ENCODE data around the gene SMIM3. TPM values are rescaled to one million over a fixed set of nuclear protein-coding genes. Genes with fewer than 3 reads are reported as not detected.
"Not testable (repeated sequence)": the region's sequence is repeated elsewhere in the genome, so short reads cannot be mapped to it uniquely, and the experiment has no call there.

SMIM3 gene
- total and polyA plus RNA-seq, 2 donors: 10.2 to 37.1 TPM

DNA sequence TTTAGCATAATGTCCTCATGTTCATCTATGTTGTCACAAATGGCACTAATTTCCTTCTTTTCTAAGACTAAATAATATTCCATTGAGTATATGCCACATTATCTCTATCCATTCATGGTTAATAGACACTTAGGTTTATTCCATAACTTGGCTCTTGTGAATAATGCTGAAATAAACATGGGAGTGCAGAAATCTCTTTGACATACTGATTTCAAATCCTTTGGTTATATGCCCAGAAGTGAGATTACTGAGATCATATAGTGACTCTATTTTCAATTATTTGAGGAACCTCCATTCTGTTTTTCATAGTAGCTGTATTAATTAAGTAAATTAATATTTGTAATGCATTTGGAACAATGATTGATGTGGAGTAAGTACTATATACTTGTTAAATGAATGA, 13.0 kb downstream of the SMIM3 start:
- Histone ChIP-seq H3K27ac (ENCODE audit: low read depth) (no peak overlapping the region), H3K4me1 (ENCODE audit: insufficient read depth) (peaks cover 2% of the 10 kb centered on the region), H3K36me3 (ENCODE audit: insufficient read depth) (no peaks in the 10 kb centered on the region), H3K4me3 (ENCODE audit: low read depth, low read length) (no peak overlapping the region)
- DNase-seq (ENCODE audit: extremely low spot score): no peak

DNA sequence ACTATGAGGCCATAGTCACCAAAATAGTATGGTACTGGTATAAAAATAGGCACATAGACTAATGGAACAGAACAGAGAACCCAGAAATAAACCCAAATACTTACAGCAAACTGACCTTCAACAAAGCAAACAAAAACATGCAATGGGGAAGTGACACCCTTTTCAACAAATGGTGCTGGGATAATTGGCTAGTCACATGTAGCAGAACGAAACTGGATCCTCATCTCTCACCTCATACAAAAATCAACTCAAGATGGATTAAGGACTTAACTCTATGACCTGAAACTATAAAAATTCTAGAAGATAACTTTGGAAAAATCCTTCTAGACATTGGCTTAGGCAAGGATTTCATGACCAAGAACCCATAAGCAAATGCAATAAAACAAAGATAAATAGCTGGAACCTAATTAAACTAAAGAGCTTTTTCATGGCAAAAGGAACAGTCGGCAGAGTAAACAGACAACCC, 14.9 kb downstream of the SMIM3 start:
- not testable (repeated sequence) for H3K27ac ChIP-seq (ENCODE audit: low read depth); H3K36me3 ChIP-seq (ENCODE audit: insufficient read depth); H3K4me1 ChIP-seq (ENCODE audit: insufficient read depth); DNase-seq (ENCODE audit: extremely low spot score); H3K4me3 ChIP-seq (ENCODE audit: low read depth, low read length)
- WGBS: 68% methylated on average over 2 of the region's 2 CpGs

DNA sequence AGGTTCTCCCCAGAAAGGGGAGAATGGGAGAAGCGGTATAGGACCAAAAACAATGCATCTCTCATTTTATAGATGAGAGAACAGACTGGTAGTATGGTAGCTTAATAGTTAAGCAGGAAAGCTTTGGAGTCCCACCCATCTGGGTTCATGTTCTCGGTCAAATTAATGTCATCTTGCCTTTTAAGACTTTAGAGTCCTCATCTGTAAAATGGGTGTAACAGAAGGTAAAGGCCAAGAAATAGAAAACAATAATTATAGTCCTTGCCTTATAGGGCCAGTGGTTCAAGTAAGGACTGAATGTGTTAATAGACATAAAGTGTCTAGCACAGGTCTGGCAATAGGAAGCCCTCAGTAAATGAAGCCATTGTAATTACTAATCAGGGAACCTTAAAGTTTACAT, 16.4 kb downstream of the SMIM3 start:
- H3K4me3 ChIP-seq (ENCODE audit: low read depth, low read length): no peak overlapping the region
- H3K27ac ChIP-seq (ENCODE audit: low read depth): no peak overlapping the region
- 81% methylated on average over 2 of the region's 2 CpGs for WGBS

DNA sequence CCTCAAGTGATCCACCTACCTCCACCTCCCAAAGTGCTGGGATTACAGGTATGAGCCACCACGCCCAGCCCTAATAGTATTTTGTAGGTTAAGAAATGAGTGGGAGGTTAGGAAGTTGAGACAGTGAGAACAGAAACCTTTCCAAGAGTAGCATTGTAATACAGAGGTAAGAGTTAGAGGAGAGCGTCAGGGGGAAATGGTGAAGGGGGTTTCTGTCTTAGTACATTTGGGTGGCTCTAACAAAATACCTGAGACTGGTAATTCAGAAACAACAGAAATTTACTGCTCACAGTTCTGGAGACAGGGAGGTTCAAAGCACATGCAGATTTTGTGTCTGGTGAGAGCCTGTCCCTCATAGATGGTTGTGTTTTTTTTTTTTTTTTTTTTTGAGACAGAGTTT, 18.8 kb downstream of the SMIM3 start:
- Histone ChIP-seq H3K36me3 (ENCODE audit: insufficient read depth) (no peaks in the 10 kb centered on the region), H3K27ac (ENCODE audit: low read depth) (no peak overlapping the region), H3K4me3 (ENCODE audit: low read depth, low read length) (no peak overlapping the region), H3K4me1 (ENCODE audit: insufficient read depth) (no peaks in the 10 kb centered on the region)
- no peak for DNase-seq (ENCODE audit: extremely low spot score)
- 93% methylated on average over 2 of the region's 2 CpGs for WGBS

More for the DNA sequence above, 16.4 kb downstream of the SMIM3 start:
- no peak for DNase-seq (ENCODE audit: extremely low spot score)
- no peaks in the 10 kb centered on the region for H3K4me1 ChIP-seq (ENCODE audit: insufficient read depth)
- H3K36me3 ChIP-seq (ENCODE audit: insufficient read depth): no peaks in the 10 kb centered on the region

DNA sequence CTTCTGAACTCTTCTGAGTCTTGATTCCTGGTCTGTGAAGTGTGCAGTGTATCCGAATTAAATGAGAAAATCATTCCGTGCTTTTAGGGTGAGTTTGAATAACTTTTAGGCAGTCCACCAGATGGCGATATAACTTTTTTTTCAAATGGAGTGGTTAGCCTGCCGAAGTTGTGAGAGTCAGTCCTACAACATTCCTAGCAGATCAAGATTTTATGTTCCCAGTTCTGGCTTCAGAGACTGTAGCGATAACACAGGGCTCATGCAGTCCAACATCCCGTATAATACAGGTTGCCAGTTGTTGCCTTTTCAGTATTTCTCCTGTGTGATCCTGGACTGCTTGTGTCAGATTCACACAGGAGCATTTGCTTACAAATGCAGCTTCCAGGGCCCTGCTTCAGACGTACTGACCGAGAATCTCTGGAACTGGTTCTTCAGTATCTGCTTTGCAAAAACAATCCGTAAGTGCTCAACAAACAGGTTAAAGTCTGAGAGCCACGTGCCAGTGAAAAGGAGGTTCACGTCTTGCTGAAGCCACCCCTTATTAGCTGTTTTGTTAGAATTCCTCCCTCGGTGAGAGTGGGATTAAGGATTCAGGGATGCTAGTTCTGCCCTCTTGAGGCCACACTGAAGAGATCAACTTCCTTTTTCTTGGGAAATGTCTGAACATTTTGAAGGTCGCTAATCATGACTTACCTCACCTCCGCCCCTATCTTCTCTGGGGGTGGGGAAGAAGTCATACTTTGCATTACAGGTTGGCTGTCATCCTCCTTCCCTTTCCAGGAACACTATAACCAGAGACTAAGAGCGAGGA, 22.8 kb downstream of the SMIM3 start:
- no peak for DNase-seq (ENCODE audit: extremely low spot score)
- peak overlapping the region; percentile 12 for H3K4me3 ChIP-seq (ENCODE audit: low read depth, low read length)
- no peaks in the 10 kb centered on the region for H3K36me3 ChIP-seq (ENCODE audit: insufficient read depth)
- H3K4me1 ChIP-seq (ENCODE audit: insufficient read depth): no peaks in the 10 kb centered on the region
- no peak overlapping the region for H3K27ac ChIP-seq (ENCODE audit: low read depth)
- 7% methylated on average over 15 of the region's 15 CpGs for WGBS

DNA sequence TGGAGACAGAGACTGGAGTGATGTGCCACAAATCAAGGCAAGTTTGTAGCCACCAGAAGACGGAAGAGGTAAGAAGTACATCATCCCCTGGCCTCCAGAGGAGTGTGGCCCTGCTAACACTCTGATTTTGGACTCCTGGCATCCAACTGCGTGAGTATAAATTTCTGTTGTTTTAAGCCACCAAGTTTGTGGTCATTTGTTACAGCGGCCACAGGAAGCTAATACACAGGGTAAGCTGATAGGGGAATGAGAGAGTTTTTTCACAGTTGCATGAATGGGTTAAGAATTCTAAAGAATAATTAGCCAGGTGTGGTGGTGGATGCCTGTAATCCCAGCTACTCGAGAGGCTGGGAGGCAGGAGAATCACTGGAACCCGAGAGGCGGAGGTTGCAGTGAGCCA, 25.8 kb downstream of the SMIM3 start:
- no peak for DNase-seq (ENCODE audit: extremely low spot score)
- WGBS: 92% methylated on average over 6 of the region's 6 CpGs
- no peak overlapping the region for H3K4me3 ChIP-seq (ENCODE audit: low read depth, low read length)
- no peak overlapping the region for H3K27ac ChIP-seq (ENCODE audit: low read depth)
- no peaks in the 10 kb centered on the region for H3K4me1 ChIP-seq (ENCODE audit: insufficient read depth)
- no peaks in the 10 kb centered on the region for H3K36me3 ChIP-seq (ENCODE audit: insufficient read depth)

DNA sequence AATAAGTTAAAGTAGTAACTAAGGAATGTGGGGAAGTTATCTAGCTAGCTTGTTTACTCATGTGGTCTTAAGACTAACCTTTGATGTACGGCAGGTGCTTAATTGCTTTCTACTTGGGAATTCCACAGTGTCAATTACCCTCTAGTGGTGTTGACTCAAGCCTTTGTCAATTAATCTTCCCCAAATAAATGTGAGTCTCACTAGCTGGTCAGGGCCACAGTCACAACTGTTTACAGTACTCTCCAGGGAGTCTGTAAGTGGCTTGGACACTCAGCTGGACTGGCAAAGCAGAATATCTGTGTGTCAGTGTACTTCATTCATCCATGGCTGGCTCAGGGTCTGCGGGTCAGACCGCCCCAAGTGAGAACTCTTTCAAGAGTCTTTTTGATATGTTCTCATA, 30.8 kb downstream of the SMIM3 start:
- H3K27ac ChIP-seq (ENCODE audit: low read depth): no peak overlapping the region
- no peak for DNase-seq (ENCODE audit: extremely low spot score)
- no peak overlapping the region for H3K4me3 ChIP-seq (ENCODE audit: low read depth, low read length)
- no peaks in the 10 kb centered on the region for H3K36me3 ChIP-seq (ENCODE audit: insufficient read depth)
- 80% methylated on average over 3 of the region's 3 CpGs for WGBS
- H3K4me1 ChIP-seq (ENCODE audit: insufficient read depth): no peaks in the 10 kb centered on the region

DNA sequence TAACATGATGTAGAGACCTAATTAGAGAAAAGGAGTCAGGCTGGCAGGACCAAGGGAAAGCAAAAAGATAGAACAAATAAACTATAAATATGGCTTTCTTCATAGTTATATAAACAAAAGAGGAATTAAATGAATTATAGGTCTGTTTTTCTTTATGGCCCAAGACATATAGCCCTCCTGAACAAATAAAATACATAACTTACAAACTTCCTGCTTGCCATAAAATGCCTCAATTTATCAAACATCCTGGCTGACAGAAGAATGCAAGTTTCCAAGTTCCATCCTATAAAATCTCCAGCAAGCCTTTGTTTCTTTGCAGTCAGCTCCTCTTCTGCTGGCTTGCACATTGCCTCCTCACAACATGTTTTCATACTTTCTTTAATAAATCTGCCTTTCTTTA, 36.5 kb downstream of the SMIM3 start:
- Histone ChIP-seq H3K4me1 (ENCODE audit: insufficient read depth) (no peaks in the 10 kb centered on the region), H3K27ac (ENCODE audit: low read depth) (no peak overlapping the region), H3K4me3 (ENCODE audit: low read depth, low read length) (no peak overlapping the region), H3K36me3 (ENCODE audit: insufficient read depth) (no peaks in the 10 kb centered on the region)
- DNase-seq (ENCODE audit: extremely low spot score): no peak

DNA sequence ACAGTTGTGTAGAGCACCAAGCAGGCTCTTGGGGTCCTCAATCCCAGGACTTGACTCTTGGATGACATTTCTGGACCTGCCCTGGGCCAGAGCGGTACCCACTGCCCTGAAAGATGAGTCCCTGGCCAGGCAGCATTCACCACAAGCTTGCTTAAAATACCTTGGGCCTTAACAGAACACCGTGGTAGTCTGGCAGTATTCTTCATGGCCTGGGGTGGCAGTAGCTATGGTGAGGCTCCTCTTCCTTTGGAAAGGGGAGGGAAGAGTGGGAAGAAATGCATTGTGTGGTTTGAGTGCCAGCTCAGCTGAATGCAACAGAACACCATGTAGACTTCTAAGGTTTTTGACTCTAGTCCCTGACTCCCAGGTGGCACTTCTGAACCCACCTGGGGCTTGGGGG, 38.4 kb downstream of the SMIM3 start:
- DNase-seq (ENCODE audit: extremely low spot score): no peak
- H3K27ac ChIP-seq (ENCODE audit: low read depth): no peak overlapping the region
- WGBS: 89% methylated on average over 2 of the region's 2 CpGs
- no peaks in the 10 kb centered on the region for H3K36me3 ChIP-seq (ENCODE audit: insufficient read depth)
- no peak overlapping the region for H3K4me3 ChIP-seq (ENCODE audit: low read depth, low read length)
- no peaks in the 10 kb centered on the region for H3K4me1 ChIP-seq (ENCODE audit: insufficient read depth)

DNA sequence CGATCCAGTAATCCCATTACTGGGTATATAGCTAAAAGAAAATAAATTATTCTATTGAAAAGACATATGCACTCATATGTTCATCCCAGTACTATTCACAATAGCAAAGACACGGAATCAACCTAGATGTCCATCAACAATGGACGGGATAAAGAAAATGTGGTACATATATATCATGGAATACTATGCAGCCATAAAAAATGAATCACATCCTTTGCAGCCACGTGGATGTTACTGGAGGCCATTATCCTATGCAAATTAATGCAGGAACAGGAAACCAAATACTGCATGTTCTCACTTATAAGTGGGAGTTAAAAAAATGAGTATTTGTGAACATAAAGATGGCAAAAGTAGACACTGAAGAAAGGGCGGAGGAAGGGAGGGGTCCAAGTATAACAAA, 51.2 kb downstream of the SMIM3 start:
- no peaks in the 10 kb centered on the region for H3K4me1 ChIP-seq (ENCODE audit: insufficient read depth)
- H3K27ac ChIP-seq (ENCODE audit: low read depth): no peak overlapping the region
- H3K4me3 ChIP-seq (ENCODE audit: low read depth, low read length): no peak overlapping the region
- H3K36me3 ChIP-seq (ENCODE audit: insufficient read depth): no peaks in the 10 kb centered on the region
- DNase-seq (ENCODE audit: extremely low spot score): no peak
- 69% methylated on average over 5 of the region's 5 CpGs for WGBS

DNA sequence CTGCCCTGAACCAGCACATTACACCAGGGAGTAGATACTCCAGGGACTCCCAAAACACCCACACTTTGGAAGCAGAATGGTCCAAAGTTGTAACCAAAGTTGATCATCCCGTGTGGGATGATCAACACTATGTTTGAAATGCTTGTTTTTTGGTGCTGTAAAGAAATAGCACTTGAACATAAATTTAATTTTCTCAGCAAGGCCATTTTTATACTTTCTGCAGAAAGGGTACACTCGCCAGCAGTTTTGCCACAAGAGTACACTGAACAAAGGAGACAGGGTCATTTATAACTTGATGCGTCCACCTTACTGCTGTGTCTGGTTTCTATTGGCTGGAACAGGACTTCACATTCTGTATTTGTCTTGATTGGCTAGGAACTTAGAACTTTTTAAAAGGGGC, 53.3 kb downstream of the SMIM3 start:
- not testable (repeated sequence) for H3K4me3 ChIP-seq (ENCODE audit: low read depth, low read length); H3K27ac ChIP-seq (ENCODE audit: low read depth); H3K36me3 ChIP-seq (ENCODE audit: insufficient read depth); DNase-seq (ENCODE audit: extremely low spot score); H3K4me1 ChIP-seq (ENCODE audit: insufficient read depth)
- WGBS: 80% methylated on average over 3 of the region's 3 CpGs

DNA sequence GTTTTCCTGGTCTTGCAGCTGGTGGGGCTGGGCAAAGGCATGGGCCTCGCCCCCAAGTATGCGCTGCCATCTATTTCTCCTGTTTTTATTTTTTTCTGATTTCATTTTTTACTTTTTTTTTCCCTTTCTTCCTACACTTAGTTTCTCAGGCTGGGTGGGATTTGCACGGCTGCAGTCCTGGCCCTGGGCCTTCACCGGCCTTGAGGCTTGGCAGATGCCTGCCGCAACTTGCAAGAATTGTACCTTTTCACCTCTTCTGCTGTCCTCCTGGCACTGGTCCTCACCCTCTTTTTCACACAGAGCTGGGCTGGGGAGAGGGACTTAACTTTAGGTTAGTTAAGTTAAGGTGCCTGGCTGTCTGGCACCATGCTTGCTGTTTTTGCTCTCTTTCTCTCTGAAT, 57.5 kb downstream of the SMIM3 start:
- 77% methylated on average over 5 of the region's 5 CpGs for WGBS
- DNase-seq (ENCODE audit: extremely low spot score): no peak

DNA sequence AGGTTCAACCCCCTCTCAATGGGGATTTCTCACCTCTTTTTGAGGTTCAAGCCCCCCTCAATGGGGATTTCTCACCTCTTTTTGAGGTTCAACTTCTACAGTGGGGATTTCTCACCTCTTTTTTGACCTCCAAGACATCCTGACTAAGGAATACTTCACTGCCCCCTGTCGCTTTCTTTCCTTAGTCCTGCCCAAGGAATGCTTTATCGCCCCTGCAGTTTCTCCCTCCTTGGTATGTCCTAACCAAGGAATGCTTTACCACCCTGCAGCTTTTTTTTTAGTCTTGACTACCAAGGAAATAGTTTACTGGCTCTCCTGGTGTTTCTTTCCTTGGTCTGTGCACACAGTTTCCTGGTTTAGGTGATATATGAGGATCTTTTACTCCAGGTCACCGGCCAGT, 58.1 kb downstream of the SMIM3 start:
- Histone ChIP-seq H3K27ac (ENCODE audit: low read depth) (no peak overlapping the region), H3K4me3 (ENCODE audit: low read depth, low read length) (no peak overlapping the region)
- WGBS: 93% methylated on average over 3 of the region's 3 CpGs

More for the DNA sequence above, 57.5 kb downstream of the SMIM3 start:
- no peaks in the 10 kb centered on the region for H3K4me1 ChIP-seq (ENCODE audit: insufficient read depth)
- no peak overlapping the region for H3K4me3 ChIP-seq (ENCODE audit: low read depth, low read length)
- H3K36me3 ChIP-seq (ENCODE audit: insufficient read depth): no peaks in the 10 kb centered on the region
- no peak overlapping the region for H3K27ac ChIP-seq (ENCODE audit: low read depth)

DNA sequence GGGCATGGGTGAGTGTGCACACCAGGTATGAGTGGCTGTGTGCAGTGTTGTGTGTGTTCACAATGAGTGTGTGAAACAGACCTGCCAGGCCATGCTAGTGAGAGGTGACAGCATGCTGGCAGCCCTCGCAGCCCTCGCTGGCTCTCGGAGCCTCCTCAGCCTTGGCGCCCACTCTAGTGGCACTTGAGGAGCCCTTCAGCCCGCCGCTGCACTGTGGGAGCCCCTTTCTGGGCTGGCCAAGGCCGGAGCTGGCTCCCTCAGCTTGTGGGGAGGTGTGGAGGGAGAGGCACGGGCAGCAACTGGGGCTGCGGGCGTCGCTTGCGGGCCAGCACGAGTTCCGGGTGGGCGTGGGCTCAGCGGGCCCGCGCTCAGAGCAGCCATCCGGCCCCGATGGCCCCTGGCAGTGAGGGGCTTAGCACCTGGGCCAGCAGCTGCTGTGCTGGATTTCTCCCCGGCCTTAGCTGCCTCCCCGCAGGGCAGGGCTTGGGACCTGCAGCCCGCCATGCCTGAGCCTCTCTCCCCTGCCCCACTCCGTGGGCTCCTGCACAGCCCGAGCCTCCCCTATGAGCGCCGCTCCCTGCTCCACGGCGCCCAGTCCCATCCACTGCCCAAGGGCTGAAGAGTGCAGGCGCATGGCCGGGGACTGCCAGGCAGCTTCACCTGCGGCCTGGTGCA, 66.8 kb downstream of the SMIM3 start:
- DNase-seq (ENCODE audit: extremely low spot score); H3K27ac ChIP-seq (ENCODE audit: low read depth); H3K4me3 ChIP-seq (ENCODE audit: low read depth, low read length); H3K4me1 ChIP-seq (ENCODE audit: insufficient read depth); H3K36me3 ChIP-seq (ENCODE audit: insufficient read depth): not testable (repeated sequence)
- 86% methylated on average over 32 of the region's 32 CpGs for WGBS

More for the DNA sequence above, 58.1 kb downstream of the SMIM3 start:
- Histone ChIP-seq H3K4me1 (ENCODE audit: insufficient read depth) (no peaks in the 10 kb centered on the region), H3K36me3 (ENCODE audit: insufficient read depth) (no peaks in the 10 kb centered on the region)
- DNase-seq (ENCODE audit: extremely low spot score): no peak
